ENCODE results near the gene SIGLECL1. TPM values are rescaled to one million over a fixed set of nuclear protein-coding genes. Genes with fewer than 3 reads are reported as not detected.
A peak's percentile ranks its signal among the peaks of the same experiment; 100 is the strongest.

SIGLECL1 gene
- total RNA-seq, 1 donor from 2014 or later = not detected

DNA sequence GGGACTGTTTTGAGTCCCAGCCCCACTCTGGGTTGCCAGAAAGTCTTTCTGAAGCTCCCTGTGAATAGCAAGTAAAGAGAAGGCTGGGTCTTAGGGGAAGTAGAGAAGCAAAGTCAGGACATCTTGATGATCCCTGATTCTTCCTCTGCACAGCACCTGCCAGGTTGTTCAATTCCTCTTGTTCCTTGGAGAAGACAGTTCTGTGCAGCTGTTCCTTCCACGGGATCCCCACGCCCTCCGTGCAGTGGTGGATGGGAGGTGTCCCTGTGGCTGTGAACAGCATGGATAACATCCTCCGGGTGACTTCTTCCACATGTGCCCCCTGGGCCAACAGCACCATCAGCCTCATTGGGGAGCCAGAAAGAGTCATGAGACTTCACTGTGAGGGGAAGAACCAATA lies 31.5 kb downstream of the SIGLECL1 start:
- TF ChIP-seq, protein P1, sequence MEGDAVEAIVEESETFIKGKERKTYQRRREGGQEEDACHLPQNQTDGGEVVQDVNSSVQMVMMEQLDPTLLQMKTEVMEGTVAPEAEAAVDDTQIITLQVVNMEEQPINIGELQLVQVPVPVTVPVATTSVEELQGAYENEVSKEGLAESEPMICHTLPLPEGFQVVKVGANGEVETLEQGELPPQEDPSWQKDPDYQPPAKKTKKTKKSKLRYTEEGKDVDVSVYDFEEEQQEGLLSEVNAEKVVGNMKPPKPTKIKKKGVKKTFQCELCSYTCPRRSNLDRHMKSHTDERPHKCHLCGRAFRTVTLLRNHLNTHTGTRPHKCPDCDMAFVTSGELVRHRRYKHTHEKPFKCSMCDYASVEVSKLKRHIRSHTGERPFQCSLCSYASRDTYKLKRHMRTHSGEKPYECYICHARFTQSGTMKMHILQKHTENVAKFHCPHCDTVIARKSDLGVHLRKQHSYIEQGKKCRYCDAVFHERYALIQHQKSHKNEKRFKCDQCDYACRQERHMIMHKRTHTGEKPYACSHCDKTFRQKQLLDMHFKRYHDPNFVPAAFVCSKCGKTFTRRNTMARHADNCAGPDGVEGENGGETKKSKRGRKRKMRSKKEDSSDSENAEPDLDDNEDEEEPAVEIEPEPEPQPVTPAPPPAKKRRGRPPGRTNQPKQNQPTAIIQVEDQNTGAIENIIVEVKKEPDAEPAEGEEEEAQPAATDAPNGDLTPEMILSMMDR (IDR thresholded peaks at IDR 0.05; ENCODE audit: borderline replicate concordance) = no peak
- intact Hi-C loops (cut with micrococcal nuclease) = no loop called here
- no peaks in the 10 kb centered on the region for H3K36me3 ChIP-seq

DNA sequence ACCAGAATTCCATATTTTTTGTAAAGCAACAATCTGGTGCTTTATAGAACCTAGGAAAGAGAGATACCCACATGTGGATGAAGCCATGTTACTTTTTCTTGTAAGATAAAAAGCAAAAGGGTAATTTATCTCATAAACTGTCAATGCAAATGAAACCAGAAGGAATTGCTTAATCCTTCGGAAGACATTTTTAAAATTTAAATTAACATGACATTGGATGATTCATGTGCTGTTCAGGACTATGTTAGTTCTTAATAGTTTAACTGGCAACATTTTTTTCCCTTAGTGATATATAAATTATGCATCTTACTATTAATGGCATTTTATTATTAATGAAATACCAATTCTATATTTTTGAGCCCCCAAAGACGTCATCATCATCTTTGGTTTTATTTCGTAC lies 34.8 kb downstream of the SIGLECL1 start:
- no peak for DNase-seq
- Histone ChIP-seq H3K27me3 (ENCODE audit: low read depth) (peaks cover 87% of the 10 kb centered on the region), H3K9me3 (replicated peaks) (peaks cover 12% of the 10 kb centered on the region), H3K4me1 (no peaks in the 10 kb centered on the region), H3K27ac (replicated peaks) (no peak overlapping the region), H3K4me3 (no peak overlapping the region), H3K36me3 (no peaks in the 10 kb centered on the region)
- TF ChIP-seq, protein P1 (IDR thresholded peaks at IDR 0.05; ENCODE audit: borderline replicate concordance) = no peak
- intact Hi-C loops (cut with micrococcal nuclease) = no loop called here

More for the DNA sequence above, 31.5 kb downstream of the SIGLECL1 start:
- Histone ChIP-seq H3K4me3 (no peak overlapping the region), H3K9me3 (replicated peaks) (peaks cover 12% of the 10 kb centered on the region), H3K27me3 (ENCODE audit: low read depth) (peaks cover 86% of the 10 kb centered on the region), H3K27ac (replicated peaks) (no peak overlapping the region), H3K4me1 (no peaks in the 10 kb centered on the region)
- no peak for DNase-seq

DNA sequence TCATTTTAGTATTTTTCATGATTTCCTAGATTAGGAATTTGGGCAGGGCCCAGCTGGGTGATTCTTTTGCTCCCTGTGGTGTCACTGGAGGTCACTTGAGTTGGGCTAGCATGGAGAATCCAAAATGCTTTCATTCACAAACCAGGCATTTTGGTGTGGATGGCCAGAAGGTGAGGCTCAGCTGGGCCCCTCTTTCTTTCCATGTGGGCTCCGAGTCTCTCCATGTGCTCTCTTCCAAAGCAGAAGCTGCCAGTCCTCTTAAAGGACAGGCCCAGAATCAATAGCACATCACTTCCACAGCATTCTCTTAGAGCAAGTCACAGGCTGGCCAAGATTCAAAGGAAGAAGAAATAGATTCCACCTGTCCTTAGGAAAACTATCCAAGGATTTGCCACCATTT lies 38.8 kb downstream of the SIGLECL1 start:
- Histone ChIP-seq H3K36me3 (no peaks in the 10 kb centered on the region), H3K4me3 (no peak overlapping the region), H3K4me1 (no peaks in the 10 kb centered on the region), H3K27me3 (ENCODE audit: low read depth) (peaks cover 91% of the 10 kb centered on the region), H3K9me3 (replicated peaks) (no peaks in the 10 kb centered on the region), H3K27ac (replicated peaks) (no peak overlapping the region)
- TF ChIP-seq, protein P1 (IDR thresholded peaks at IDR 0.05; ENCODE audit: borderline replicate concordance) = no peak
- intact Hi-C loops (cut with micrococcal nuclease) = no loop called here
- DNase-seq = no peak

DNA sequence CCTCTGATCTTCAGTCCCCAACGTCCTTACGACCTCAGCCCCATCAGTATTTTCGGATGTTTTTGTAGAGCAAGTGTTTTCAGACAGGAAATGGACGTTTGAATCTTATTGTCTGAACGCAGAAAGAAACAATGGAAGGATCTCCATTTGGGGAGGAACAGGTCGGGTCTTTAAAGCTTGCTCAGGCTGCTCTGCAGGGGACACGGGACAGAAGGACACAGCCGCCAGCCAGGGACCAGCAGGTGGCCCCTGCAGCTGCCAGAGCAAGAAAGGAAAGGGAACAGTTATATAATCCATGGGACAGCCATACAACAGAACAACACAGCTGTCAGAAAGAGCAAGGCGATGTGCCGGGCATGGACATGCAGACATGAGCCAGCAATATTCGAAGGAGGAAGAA lies 42.1 kb downstream of the SIGLECL1 start:
- Histone ChIP-seq H3K4me1 (no peaks in the 10 kb centered on the region), H3K9me3 (replicated peaks) (no peaks in the 10 kb centered on the region), H3K4me3 (no peak overlapping the region), H3K27me3 (ENCODE audit: low read depth) (peaks cover 98% of the 10 kb centered on the region), H3K36me3 (no peaks in the 10 kb centered on the region), H3K27ac (replicated peaks) (no peak overlapping the region)
- intact Hi-C loops (cut with micrococcal nuclease) = no loop called here
- DNase-seq = peak; percentile 25
- TF ChIP-seq, protein P1 (IDR thresholded peaks at IDR 0.05; ENCODE audit: borderline replicate concordance) = no peak

DNA sequence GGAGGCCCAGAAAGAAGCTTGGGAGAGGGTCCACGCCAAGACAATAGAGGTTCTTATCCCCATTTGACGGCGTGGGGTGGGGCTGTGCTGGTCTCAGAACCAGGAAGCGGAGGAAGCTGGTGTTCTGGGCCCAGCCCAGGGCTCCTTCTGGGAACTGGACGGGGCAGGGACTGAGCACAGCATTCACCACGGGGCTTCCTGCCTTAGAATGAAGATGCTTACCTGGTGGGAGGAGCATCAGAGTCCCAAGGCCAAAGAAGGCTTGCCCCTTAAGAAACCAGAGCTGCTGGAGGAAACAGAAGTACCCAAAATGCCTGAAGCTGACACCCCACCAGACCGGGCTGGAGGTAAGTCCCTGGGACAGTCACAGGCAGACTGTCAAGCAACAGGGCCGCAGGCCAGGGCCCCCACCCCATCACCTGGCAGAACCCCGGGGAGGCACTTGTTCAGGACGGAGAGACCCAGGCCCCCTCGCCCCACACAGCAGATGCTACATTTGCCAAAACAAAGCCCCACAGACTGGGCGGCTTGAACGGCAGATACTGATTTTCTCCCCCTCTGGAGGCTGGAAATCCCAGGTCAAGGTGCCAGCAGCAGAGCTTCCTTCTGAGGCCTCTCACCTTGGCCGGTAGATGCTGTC lies 42.8 kb downstream of the SIGLECL1 start:
- Histone ChIP-seq H3K4me3 (no peak overlapping the region), H3K27ac (replicated peaks) (no peak overlapping the region), H3K9me3 (replicated peaks) (peaks cover 7% of the 10 kb centered on the region), H3K4me1 (no peaks in the 10 kb centered on the region), H3K27me3 (ENCODE audit: low read depth) (peaks cover 98% of the 10 kb centered on the region), H3K36me3 (no peaks in the 10 kb centered on the region)
- TF ChIP-seq, protein P1 (IDR thresholded peaks at IDR 0.05; ENCODE audit: borderline replicate concordance) = no peak
- DNase-seq = no peak
- intact Hi-C loops (cut with micrococcal nuclease) = no loop called here

Data from left ventricle myocardium inferior (tissue), 1 donor.